ENCODE data around the gene SLC2A11. TPM values are rescaled to one million over a fixed set of nuclear protein-coding genes. Genes with fewer than 3 reads are reported as not detected.
A peak's percentile ranks its signal among the peaks of the same experiment; 100 is the strongest.

The SLC2A11 gene, protein sequence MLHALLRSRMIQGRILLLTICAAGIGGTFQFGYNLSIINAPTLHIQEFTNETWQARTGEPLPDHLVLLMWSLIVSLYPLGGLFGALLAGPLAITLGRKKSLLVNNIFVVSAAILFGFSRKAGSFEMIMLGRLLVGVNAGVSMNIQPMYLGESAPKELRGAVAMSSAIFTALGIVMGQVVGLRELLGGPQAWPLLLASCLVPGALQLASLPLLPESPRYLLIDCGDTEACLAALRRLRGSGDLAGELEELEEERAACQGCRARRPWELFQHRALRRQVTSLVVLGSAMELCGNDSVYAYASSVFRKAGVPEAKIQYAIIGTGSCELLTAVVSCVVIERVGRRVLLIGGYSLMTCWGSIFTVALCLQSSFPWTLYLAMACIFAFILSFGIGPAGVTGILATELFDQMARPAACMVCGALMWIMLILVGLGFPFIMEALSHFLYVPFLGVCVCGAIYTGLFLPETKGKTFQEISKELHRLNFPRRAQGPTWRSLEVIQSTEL
- 10 to 100 TPM; 15.0 TPM for total RNA-seq
- long read RNA-seq, partial matches to known transcripts: 3 of 11 reads
- long read RNA-seq, other reads (novel, unspliced or antisense): 5 of 11 reads

DNA sequence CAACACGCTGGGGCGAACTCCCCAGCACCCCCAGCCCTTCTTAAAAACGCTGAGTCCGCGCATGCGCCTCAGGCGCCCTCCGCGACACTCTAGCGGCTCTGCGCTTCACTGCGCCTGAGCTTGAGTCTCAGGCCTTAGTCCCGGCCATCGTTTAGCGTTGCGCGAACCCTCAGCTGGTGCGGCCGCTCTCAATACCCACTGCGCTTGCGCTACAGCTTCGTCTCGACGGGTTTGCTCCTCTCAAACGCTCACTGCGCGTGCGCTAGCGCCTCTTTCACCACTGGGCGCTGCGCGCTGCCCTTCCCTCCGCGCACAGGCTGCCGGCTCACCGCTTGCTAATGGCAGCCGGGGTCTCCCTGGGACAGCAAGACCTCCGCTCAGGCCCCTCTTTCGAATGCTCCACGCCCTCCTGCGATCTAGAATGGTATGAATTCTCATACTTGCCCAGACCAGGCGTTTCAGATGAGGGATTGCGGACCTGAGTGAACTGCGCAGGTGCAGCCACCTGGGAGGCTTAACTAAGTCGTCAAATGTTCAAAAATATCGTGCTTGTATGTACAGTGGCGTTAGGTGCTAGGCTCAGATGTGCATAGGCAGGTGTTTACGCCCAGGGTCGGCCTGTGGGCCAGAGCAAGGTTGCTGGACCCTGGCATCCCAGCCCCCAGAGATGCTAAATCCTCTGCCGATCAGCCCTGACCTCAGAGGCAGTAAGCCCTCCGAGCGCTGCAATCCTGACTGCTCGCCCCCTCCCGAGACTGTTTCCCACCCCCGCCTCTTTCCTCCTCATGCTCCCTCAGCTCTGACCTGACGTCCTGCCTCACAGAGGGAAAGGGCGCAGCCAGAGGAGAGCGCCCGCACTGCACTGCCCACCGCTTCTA lies at the start of gene SLC2A11:
SLC2A11 (plus strand) TSS at position 270 of the 878 bp plus-strand sequence; CDS start at position 395, 125 bp downstream.
- DNase-seq: peak; percentile 99
- ATAC-seq: peak; percentile 96 to 98
- intact Hi-C loops (cut with DNase I): no loop called here

DNA sequence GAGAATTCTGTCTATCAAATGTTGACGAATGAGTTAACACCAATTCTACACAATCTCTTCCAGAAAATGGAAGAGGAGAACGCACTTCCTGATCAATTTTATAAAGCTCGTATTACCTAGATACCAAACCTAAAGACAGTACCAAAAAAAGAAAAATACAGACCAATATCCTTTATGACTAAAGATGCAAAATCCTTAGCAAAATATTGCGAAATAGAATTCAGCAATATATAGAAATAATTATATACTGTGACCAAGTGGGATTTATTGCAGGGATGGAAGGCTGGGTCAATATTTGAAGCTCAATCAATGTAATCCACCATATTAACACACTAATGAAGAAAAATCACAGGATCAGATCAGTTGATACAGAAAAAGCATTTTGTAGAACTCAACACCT lies 45.3 kb upstream of the SLC2A11 start:
- DNase-seq (no peak), ATAC-seq (no peak)
- intact Hi-C loops (cut with DNase I): no loop called here

DNA sequence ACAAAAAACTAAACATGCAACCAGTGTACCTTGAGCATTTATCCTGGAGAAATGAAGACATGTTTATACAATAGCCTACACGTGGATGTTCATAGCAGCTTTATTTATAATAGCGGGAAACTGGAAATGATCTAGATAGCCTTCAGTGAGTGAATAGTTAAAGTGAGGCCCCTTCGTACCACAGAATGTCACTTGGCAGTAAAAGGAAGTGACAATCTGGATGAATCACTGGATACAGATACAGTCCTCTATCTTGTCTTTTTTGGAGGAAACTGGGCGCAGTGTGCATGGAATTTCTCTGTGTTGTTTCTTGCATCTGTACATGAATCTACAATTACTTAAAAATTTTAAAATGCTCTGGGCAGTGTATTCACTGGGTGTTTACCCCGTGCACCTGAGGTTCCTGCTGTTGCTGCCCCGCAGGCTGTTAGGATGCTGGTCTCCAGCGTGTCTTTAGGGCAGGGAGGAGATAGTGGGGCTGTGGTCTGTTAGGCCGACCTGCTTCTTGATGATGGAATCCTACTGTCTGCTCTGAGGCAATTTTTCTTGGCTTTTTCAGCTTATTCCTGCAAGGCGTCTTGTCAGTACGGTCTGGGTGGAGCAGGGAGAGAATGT lies 42.0 kb upstream of the SLC2A11 start:
- DNase-seq: peak; percentile 0
- ATAC-seq: peak in 1 of 2 donors; percentile 25
- intact Hi-C loops (cut with DNase I): no loop called here

- intact Hi-C loops (cut with DNase I): no loop called here
- DNase-seq (peak; percentile 51), ATAC-seq (peak; percentile 90 to 91)
These were observed 41.3 kb upstream of the SLC2A11 start for GRCh38 chr22:23816156-23816976.

GRCh38 chr22:23817146-23817545 lies 40.5 kb upstream of the SLC2A11 start:
- intact Hi-C loops (cut with DNase I): no loop called here
- DNase-seq: peak; percentile 3
- no peak for ATAC-seq

- no peak for DNase-seq
- intact Hi-C loops (cut with DNase I): no loop called here
- ATAC-seq: no peak
These were observed 39.1 kb upstream of the SLC2A11 start for GRCh38 chr22:23818541-23818940.

GRCh38 chr22:23820748-23821211 lies 36.9 kb upstream of the SLC2A11 start:
- DNase-seq (peak; percentile 0), ATAC-seq (no peak)
- intact Hi-C loops (cut with DNase I): no loop called here

DNA sequence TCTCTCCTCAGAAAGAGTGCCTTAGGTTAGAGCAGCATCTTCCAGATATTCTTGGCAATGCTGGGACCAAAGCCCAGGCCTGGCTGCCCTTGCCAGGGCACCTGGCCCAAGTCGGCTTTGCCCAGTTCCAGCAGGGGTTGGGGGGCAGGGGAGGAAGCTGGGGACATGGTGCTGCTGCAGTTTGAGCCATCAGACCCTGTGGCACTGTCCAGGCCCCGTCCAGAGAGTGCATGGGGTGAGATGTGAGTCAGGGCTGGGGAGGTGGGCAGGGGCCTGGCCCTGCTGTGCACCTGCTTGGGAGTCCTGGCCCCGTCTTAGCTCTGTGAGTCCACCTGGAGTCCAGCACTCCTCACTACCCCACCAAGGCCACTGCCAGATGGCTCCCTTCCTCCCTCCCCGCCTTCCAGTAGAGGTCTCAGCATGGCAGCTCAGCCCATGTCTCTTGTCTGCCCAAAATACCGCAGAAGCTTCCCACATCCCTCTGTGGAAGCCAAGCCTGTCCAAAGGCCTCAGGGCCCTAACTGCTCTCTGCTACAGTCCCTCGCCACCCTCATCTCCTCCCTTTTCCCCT lies 35.5 kb upstream of the SLC2A11 start:
- intact Hi-C loops (cut with DNase I): no loop called here
- DNase-seq (peak; percentile 13), ATAC-seq (peak; percentile 7 to 70)

DNA sequence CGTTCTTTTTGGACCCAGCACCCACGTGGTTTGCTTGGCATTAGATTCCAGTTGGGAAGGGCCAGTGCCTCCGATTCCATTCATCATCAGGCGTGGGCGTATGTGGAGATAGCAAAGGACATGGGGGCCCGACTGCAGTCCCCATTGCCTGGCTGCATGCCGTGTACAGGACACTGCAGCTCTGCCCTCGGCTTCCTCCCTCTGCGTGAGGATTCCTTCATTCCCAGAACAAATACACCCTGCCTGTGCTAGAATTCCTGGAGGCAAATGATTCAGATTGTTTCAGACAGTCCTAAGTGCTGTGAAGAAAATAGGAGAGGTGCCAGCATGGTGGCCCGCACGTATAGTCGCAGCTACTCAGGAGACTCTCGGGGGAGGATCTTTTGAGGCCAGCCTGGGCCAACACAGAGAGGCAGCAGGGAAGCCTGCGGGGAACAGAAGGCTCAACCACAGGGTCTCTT lies 34.3 kb upstream of the SLC2A11 start:
- DNase-seq (peak; percentile 62), ATAC-seq (peak; percentile 42 to 50)
- intact Hi-C loops (cut with DNase I): no loop called here

DNA sequence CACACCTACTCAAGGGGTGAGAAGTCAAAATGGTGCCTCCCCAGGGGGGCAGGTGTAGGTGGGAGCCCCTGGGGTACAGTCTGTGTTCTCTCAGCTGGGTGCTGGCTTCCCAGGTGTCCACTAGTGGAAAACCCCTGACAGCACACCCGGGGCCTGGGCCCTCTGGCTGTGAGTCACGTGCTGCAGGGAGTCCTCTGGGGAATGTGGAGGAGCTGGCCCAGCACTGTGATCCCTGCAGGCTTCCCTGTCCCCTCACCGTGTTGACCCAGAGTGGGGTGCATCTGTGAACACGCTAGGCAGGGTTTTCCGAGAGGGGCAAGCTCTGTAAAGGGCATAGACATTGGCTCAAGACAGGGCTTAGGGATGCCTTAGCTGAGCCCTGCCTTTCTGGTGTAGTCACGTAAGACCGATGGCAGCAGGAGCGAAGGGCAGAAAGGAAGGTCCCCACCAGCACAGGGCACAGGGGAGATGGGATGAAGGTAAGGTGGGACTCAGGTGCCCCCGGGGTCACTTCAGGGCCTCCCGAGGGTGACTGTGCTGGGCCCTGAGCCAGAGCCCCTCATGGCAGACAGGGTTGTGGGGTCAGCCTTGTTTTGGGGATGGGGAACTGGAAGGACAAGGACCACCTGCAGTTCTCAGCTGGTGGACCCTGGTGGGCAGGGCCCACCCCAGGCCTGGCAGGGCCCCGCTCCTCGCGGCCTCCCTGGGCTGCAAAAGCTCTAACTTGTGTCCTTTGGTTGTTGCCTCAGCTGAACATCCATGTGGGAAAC lies 33.0 kb upstream of the SLC2A11 start:
- ATAC-seq (no peak), DNase-seq (peak; percentile 24)
- intact Hi-C loops (cut with DNase I): no loop called here

- no peak for ATAC-seq
- peak; percentile 12 for DNase-seq
- intact Hi-C loops (cut with DNase I): no loop called here
These were observed 32.3 kb upstream of the SLC2A11 start for GRCh38 chr22:23825246-23825905.

DNA sequence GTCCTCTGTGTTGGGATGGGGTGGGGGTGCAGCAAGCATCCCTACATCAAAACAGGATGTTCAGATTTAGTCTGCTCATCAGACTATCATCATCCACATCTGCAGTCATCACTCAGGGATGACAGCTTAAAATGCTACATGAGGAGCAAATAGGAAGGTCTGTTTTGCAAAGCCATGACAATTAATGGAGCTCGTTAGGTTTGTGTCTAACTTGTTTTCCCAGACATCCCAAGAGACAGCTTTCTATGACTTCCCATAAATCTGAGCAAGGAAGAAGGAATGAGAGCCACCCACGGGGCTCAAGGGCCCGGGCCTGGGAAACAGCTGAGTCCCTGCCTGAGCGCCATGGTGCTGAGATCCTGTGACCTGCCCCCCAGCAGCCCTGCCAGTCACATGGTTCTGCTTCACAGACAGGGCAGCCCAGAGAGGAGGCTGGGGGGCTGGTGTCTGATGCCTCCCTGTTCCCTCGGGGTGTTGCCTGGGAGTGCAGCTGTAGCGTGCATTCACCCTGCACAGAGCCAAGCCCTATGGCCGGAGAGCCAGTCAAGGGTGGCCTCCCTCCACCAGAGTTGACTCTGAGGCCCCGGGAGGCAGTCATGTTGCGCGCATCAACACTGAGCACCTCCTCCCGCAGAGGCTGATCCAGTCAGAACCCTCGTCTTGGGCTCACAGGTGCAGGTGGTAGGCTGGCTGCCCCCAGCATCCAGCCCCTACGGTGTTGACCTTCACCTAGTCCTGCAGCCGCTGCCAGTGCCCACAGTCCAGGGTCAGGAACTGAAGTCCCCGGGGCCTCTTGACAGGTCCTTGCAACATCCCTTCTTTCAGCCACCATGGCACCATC lies 30.9 kb upstream of the SLC2A11 start:
- DNase-seq: peak; percentile 36
- intact Hi-C loops (cut with DNase I): no loop called here
- ATAC-seq: peak in 1 of 2 donors; percentile 3

GRCh38 chr22:23827351-23827995 lies 30.2 kb upstream of the SLC2A11 start:
- ATAC-seq: no peak
- intact Hi-C loops (cut with DNase I): no loop called here
- DNase-seq: peak; percentile 15

- peak; percentile 63 for DNase-seq
- peak; percentile 67 to 78 for ATAC-seq
- intact Hi-C loops (cut with DNase I): no loop called here
These were observed 28.6 kb upstream of the SLC2A11 start for GRCh38 chr22:23828800-23829680.

Data from left cardiac atrium (tissue), 4 donors.